PC-9 (cell line): ENCODE results near the gene PTGDR2.

Source experiments
- EZH2 ChIP-seq: fragments of 200-600 bp; sonication (generic); IDR thresholded peaks from 2 replicates; pipeline ENCODE4 v1.8.0; 2017; ENCODE audit warnings: antibody characterized with exemption, low read depth
- TF ChIP-seq, protein P1 (sequence below): fragments of 200-600 bp; sonication (generic); conservative IDR thresholded peaks from 2 replicates; pipeline ENCODE4 v1.6.1; 2017; ENCODE audit warnings: mixed run types, antibody characterized with exemption, mild to moderate bottlenecking, moderate library complexity

DNA sequence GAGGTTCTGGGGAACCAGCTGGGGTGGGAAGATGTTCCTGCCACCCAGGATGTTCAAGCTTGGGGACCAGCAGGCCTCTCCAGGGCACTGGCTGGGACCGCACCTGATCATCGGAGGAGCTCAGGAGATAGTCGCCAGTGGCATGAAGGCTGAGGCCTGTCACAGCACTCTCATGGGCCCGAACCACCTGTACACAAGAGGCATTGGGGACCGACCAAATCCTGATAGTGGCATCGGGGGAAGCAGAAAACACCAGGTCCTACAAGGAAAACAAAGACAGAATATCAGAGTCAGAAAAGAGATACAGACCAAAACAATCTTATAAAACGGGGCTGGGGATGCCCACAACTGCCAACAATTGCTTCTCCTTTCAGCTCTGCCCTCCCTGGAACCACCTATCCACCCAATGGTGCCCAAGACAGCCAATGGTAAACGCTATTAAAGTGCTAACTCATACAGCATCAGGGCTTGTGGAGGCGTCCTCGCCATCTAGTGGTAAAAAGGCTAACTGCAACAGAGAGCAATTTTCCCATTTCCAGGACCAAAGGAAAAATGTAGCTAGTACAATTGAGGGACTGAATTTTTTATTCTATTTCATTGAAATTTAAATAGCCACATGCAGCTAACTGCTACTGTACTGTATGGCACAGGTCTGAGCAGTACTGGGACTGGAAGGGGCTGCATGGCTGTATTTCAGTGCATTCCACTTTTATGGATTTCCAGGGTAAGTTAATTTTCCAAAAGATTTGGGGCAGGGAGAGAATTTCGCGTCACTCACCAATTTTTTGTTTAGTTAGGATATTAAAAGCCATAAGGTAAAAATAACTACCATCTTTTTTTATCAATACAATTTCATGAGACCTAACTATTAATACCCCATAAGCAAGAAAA lies 43.5 kb upstream of the PTGDR2 start:
- TF ChIP-seq, protein P1, sequence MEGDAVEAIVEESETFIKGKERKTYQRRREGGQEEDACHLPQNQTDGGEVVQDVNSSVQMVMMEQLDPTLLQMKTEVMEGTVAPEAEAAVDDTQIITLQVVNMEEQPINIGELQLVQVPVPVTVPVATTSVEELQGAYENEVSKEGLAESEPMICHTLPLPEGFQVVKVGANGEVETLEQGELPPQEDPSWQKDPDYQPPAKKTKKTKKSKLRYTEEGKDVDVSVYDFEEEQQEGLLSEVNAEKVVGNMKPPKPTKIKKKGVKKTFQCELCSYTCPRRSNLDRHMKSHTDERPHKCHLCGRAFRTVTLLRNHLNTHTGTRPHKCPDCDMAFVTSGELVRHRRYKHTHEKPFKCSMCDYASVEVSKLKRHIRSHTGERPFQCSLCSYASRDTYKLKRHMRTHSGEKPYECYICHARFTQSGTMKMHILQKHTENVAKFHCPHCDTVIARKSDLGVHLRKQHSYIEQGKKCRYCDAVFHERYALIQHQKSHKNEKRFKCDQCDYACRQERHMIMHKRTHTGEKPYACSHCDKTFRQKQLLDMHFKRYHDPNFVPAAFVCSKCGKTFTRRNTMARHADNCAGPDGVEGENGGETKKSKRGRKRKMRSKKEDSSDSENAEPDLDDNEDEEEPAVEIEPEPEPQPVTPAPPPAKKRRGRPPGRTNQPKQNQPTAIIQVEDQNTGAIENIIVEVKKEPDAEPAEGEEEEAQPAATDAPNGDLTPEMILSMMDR = peak; percentile 98
- TF ChIP-seq EZH2 = no peak
